ENCODE results near the gene TRIO.

GRCh38 chr5:14217587-14217986, 74.4 kb downstream of the TRIO start:
- TF ChIP-seq CTCF (IDR thresholded peaks at IDR 0.05) (no peak), JUND (IDR thresholded peaks at IDR 0.05) (no peak)
